Sigmoid colon (tissue), 7 donors: ENCODE measurements around the gene CKAP5. TPM values are rescaled to one million over a fixed set of nuclear protein-coding genes. Genes with fewer than 3 reads are reported as not detected.

ENCODE experiments used
- DNase-seq: peaks from one replicate; pipeline ENCODE4 v3.0.0-alpha.2; 2019
- H3K27ac ChIP-seq, 4 donors: fragments of 200-600 bp; sonication (generic); one replicate each; pipeline ENCODE4 v1.5.1; 2016 to 2019; ENCODE audit warnings: mild to moderate bottlenecking in 1 of 4
- H3K27me3 ChIP-seq, 3 donors: fragments of 200-600 bp; sonication (generic); one replicate each; pipeline ENCODE4 v1.5.1; 2019; ENCODE audit warnings: mild to moderate bottlenecking in 1 of 3
- H3K36me3 ChIP-seq, 4 donors: fragments of 200-600 bp; sonication (generic); one replicate each; pipeline ENCODE4 v1.5.1; 2016 to 2019
- H3K4me1 ChIP-seq, 4 donors: fragments of 200-600 bp; sonication (generic); one replicate each; pipeline ENCODE4 v1.5.1; 2017 to 2019
- H3K4me3 ChIP-seq, 4 donors: fragments of 200-600 bp; sonication (generic); one replicate each; pipeline ENCODE4 v1.5.1; 2017 to 2019; ENCODE audit warnings: mild to moderate bottlenecking in 2 of 4, moderate library complexity in 1 of 4
- H3K9me3 ChIP-seq, 4 donors: fragments of 200-600 bp in 3 of 4; sonication (generic) in 3 of 4; one replicate each; pipeline versions ENCODE4 v1.5.1 to v1.6.1; 2013 to 2019
- EP300 ChIP-seq, 4 donors: sonication (generic); formaldehyde crosslinking; IDR thresholded peaks; one replicate each; pipeline ENCODE4 v1.6.1; 2017; ENCODE audit warnings: antibody characterized with exemption in 4 of 4
- POLR2A ChIP-seq, 2 donors: fragments of 450-650 bp; IDR thresholded peaks; one replicate each; pipeline ENCODE4 v1.6.1; 2016; ENCODE audit warnings: antibody characterized with exemption in 2 of 2, mild to moderate bottlenecking in 2 of 2, moderate library complexity in 2 of 2
- POLR2AphosphoS5 ChIP-seq, 4 donors: sonication (generic); formaldehyde crosslinking; IDR thresholded peaks; one replicate each; pipeline ENCODE4 v1.6.1; 2017; ENCODE audit warnings: antibody characterized with exemption in 4 of 4
- WGBS, 2 donors: extraction: QIAGEN DNeasy Blood & Tissue Kit; methylation state at CpG; one replicate each; pipeline ENCODE4 v1.1.7; 2013; 5-methylcytosine and 5-hydroxymethylcytosine counted together
- intact Hi-C: fragments of 100-400 bp; cut with DNase I; formaldehyde crosslinking; loops from one replicate; pipeline ENCODE4 v1.15.1; 2023
- polyA plus RNA-seq, 3 donors: library from polyadenylated mRNA; stranded (reverse); fragments of 200-250 nt; gene quantifications; one replicate each; pipeline ENCODE4 v1.2.3, GENCODE V29; 2013
- total RNA-seq, 4 donors: library from RNA; depleted of rRNA; stranded (reverse); fragments of >200 nt; gene quantifications; one replicate each; pipeline ENCODE4 v1.1.0, GENCODE V29; 2016
- TF ChIP-seq, protein P1 (sequence below), 4 experiments: fragments of 450-650 bp in 3 of 4; fragments of 200-600 bp in 1 of 4; IDR thresholded peaks; one replicate each; pipeline ENCODE4 v1.5.1; 2016 to 2019; ENCODE audit warnings: antibody characterized with exemption in 4 of 4, mild to moderate bottlenecking in 3 of 4, moderate library complexity in 2 of 4
- donor health status: healthy with polysubstance abuse.
- donor health status: Bipolar disorder and iron deficiency.
- donor health status: healthy.

The CKAP5 gene
- total and polyA plus RNA-seq, 7 donors, result 6.6 to 38.8 (median 27.3) TPM

DNA sequence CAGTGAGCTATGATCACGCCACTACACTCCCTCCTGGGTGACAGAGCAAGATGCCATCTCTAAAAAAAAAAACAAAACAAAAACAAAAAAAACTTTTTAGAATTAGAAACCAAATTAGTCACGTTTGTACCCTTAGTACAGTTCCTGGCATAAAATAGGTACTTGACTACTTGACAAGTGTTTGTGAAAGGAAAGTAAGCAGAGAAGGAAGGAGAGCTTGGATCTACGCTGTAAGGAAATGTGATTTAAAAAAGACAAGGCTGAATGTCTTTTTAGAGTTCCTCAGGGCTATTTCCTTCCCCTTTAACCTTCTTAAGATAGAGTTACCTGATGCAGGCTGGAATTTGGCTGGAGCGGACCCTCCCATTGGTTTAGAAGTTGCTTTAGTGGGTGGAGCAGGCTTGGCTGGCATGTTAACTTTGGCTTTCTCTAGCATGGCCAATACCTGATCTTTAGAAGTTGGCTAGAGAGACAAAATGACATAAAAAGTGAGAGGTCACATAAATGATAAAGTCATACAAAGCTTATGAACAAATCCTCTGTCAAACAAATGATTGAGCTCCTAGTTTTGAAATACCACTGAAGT is 76.4 kb downstream of the CKAP5 start:
- Histone ChIP-seq H3K4me3 (no peak overlapping the region), H3K4me1 (no peaks in the 10 kb centered on the region), H3K27ac (no peak overlapping the region), H3K36me3 (peaks cover 13 to 80% (median 26%) of the 10 kb centered on the region in 4 donors), H3K27me3 (no peaks in the 10 kb centered on the region), H3K9me3 (no peaks in the 10 kb centered on the region)
- 91 to 93% methylated on average over 4 of the region's 4 CpGs for WGBS, 2 donors
- intact Hi-C loops, result no loop called here
- no peak for DNase-seq
- TF ChIP-seq POLR2A (IDR thresholded peaks at IDR 0.05), result no peak
- TF ChIP-seq, protein P1, sequence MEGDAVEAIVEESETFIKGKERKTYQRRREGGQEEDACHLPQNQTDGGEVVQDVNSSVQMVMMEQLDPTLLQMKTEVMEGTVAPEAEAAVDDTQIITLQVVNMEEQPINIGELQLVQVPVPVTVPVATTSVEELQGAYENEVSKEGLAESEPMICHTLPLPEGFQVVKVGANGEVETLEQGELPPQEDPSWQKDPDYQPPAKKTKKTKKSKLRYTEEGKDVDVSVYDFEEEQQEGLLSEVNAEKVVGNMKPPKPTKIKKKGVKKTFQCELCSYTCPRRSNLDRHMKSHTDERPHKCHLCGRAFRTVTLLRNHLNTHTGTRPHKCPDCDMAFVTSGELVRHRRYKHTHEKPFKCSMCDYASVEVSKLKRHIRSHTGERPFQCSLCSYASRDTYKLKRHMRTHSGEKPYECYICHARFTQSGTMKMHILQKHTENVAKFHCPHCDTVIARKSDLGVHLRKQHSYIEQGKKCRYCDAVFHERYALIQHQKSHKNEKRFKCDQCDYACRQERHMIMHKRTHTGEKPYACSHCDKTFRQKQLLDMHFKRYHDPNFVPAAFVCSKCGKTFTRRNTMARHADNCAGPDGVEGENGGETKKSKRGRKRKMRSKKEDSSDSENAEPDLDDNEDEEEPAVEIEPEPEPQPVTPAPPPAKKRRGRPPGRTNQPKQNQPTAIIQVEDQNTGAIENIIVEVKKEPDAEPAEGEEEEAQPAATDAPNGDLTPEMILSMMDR (IDR thresholded peaks at IDR 0.05), result no peak
- TF ChIP-seq EP300 (IDR thresholded peaks at IDR 0.05), result no peak
- TF ChIP-seq POLR2AphosphoS5 (IDR thresholded peaks at IDR 0.05), result no peak

DNA sequence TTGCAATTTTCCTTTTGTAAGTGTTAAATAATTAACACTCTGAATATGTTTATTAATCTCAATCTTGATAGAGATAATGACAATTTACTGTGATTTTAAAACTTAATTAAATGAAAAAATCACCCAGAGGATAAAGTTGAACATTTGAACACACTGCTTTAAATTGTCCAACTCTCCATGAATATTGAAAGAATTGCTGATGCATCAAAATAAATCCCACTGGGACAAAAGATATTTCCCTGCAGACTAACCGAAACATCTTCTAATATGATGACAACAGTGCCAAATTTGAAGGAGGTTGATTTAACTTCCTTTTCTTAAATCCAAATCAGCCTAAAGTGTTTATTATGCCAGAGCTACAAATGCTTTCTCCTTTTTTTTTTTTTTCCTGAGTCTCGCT is 79.4 kb downstream of the CKAP5 start:
- Histone ChIP-seq H3K9me3 (no peaks in the 10 kb centered on the region), H3K36me3 (peaks cover 24 to 96% (median 48%) of the 10 kb centered on the region in 4 donors), H3K27ac (no peak overlapping the region), H3K27me3 (no peaks in the 10 kb centered on the region), H3K4me3 (no peak overlapping the region), H3K4me1 (no peaks in the 10 kb centered on the region)
- no peak for DNase-seq
- intact Hi-C loops, result no loop called here
- WGBS, 2 donors, result 95% methylated on average over 2 of the region's 2 CpGs
- TF ChIP-seq EP300 (IDR thresholded peaks at IDR 0.05) (no peak), POLR2AphosphoS5 (IDR thresholded peaks at IDR 0.05) (no peak), POLR2A (IDR thresholded peaks at IDR 0.05) (no peak)

DNA sequence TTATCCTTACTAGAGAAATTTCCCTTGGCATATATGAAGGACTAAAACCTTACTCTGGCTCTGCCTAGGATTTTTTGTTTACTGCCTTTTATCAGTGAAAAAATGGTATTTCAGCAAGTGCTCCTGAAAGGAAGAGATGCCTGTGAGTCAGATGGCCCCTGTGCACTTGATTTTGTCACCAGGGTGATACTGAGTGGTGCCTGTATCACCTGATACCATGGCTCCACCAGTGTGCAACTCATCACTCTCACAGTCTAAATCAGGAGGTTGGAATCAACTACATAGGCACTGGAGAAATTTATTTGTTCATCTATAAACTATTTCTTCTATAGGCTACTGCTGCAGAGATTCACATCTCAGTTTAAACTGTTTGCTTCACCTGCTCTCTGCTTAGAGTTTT is 83.8 kb downstream of the CKAP5 start:
- intact Hi-C loops, result no loop called here

DNA sequence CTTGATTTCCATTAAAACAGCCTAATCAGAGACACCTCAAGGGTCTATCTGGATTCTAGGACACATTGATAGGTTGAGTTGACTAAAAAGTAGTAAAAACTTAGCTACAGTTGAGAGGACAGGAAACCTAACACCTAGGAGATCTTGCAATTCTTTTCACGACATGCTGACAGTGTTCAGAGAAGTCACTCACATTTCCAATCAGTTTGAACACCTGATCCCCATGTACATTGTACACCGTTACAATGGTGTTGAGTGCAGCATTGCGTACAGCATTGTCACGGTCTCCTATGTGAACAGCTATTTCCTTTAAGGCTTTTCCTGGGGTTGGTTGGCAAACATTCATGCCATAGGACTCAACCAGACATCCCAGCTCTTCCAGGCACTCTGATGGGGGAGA is 84.3 kb downstream of the CKAP5 start:
- H3K36me3 ChIP-seq, result peaks cover 17 to 97% (median 57%) of the 10 kb centered on the region in 4 donors
- no peaks in the 10 kb centered on the region for H3K4me1 ChIP-seq
- no peak for DNase-seq
- H3K4me3 ChIP-seq, result no peak overlapping the region
- TF ChIP-seq POLR2AphosphoS5 (IDR thresholded peaks at IDR 0.05), result no peak
- TF ChIP-seq, protein P1 (IDR thresholded peaks at IDR 0.05), result no peak
- no peak for TF ChIP-seq POLR2A (IDR thresholded peaks at IDR 0.05)
- no peak for TF ChIP-seq EP300 (IDR thresholded peaks at IDR 0.05)
- WGBS, 2 donors, result 95 to 97% methylated on average over 4 of the region's 4 CpGs
- H3K9me3 ChIP-seq, result no peaks in the 10 kb centered on the region
- intact Hi-C loops, result no loop called here
- no peaks in the 10 kb centered on the region for H3K27me3 ChIP-seq
- H3K27ac ChIP-seq, result no peak overlapping the region

More for the DNA sequence above, 83.8 kb downstream of the CKAP5 start:
- H3K36me3 ChIP-seq, result peaks cover 17 to 97% (median 55%) of the 10 kb centered on the region in 4 donors
- no peak for TF ChIP-seq POLR2AphosphoS5 (IDR thresholded peaks at IDR 0.05)
- TF ChIP-seq EP300 (IDR thresholded peaks at IDR 0.05), result no peak
- no peak for TF ChIP-seq POLR2A (IDR thresholded peaks at IDR 0.05)
- TF ChIP-seq, protein P1 (IDR thresholded peaks at IDR 0.05), result no peak
- H3K27ac ChIP-seq, result no peak overlapping the region
- H3K27me3 ChIP-seq, result no peaks in the 10 kb centered on the region
- H3K4me1 ChIP-seq, result no peaks in the 10 kb centered on the region
- H3K4me3 ChIP-seq, result no peak overlapping the region
- DNase-seq, result no peak
- H3K9me3 ChIP-seq, result no peaks in the 10 kb centered on the region

DNA sequence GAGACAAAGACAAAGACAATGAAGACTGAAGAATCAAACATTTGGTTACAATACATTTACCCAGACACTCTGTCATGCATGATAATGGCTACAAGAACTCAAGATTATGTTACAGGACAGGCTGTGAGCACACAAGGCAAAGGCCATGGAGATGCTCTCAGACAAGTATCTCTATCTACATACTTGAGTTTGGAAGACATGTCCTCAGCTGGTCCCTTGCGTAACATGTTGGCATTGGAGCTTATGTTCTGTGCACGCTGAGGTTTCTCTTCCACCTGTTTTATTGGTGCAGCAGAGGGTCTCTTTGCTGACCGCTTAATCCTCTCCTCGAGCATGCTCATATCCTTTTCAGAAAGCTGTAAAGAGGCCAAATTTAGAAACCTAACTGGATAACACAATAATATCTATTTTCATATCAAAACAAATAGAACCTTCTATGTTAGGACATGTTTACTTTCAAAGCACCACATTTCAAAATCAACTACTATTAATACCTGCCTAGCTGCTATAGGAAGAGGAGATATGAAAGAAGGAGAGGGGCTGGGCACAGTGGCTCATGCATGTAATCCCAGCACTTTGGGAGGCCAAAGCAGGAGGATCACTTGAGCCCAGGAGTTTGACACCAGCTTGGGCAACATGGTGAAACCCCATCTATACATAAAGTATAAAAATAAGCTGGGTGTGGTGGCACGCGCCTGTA is 85.5 kb downstream of the CKAP5 start:
- intact Hi-C loops, result no loop called here

More for the DNA sequence above, 85.5 kb downstream of the CKAP5 start:
- Histone ChIP-seq H3K27me3 (no peaks in the 10 kb centered on the region), H3K9me3 (no peaks in the 10 kb centered on the region), H3K4me3 (no peak overlapping the region), H3K36me3 (peaks cover 17 to 97% (median 64%) of the 10 kb centered on the region in 4 donors), H3K27ac (no peak overlapping the region), H3K4me1 (no peaks in the 10 kb centered on the region)
- 98% methylated on average over 6 of the region's 6 CpGs for WGBS, 2 donors
- TF ChIP-seq EP300 (IDR thresholded peaks at IDR 0.05) (no peak), POLR2AphosphoS5 (IDR thresholded peaks at IDR 0.05) (no peak), POLR2A (IDR thresholded peaks at IDR 0.05) (no peak)
- TF ChIP-seq, protein P1 (IDR thresholded peaks at IDR 0.05), result no peak
- DNase-seq, result no peak
